Keratinocyte (primary cell): Measurements from ENCODE around the gene EXOC6B. TPM values are rescaled to one million over a fixed set of nuclear protein-coding genes. Genes with fewer than 3 reads are reported as not detected.

ENCODE experiments used
- DNase-seq: peaks from one replicate; pipeline ENCODE4 v3.0.0-alpha.2; 2011; ENCODE audit warnings: low read depth, missing footprints, low spot score
- FAIRE-seq: peaks from 2 replicates; lab custom pipeline; 2011; peaks lifted over from hg19 to GRCh38; lab: Jason Lieb, UNC
- H2AFZ ChIP-seq: 2 replicates; pipeline ENCODE4 v1.6.0; 2012; ENCODE audit warnings: low read length, control low read depth, inconsistent platforms; ENCODE audit not compliant: control insufficient read depth
- H3K27ac ChIP-seq: 2 replicates; pipeline ENCODE4 v1.5.1; 2011; ENCODE audit warnings: low read length; ENCODE audit not compliant: control insufficient read depth, insufficient read depth
- H3K27me3 ChIP-seq: 3 replicates; pipeline ENCODE4 v1.6.0; 2011; ENCODE audit warnings: low read length; ENCODE audit not compliant: control insufficient read depth, insufficient read depth; ENCODE audit errors: extremely low read depth
- H3K36me3 ChIP-seq, 2 experiments: 2 replicates in 1 of 2; 3 replicates in 1 of 2; pipeline ENCODE4 v1.5.1; 2011; ENCODE audit warnings: low read length in 2 of 2, mild to moderate bottlenecking in 1 of 2; ENCODE audit not compliant: control insufficient read depth in 2 of 2, insufficient read depth in 2 of 2; ENCODE audit errors: extremely low read depth in 1 of 2
- H3K4me1 ChIP-seq: 3 replicates; pipeline ENCODE4 v1.5.1; 2011; ENCODE audit warnings: low read length; ENCODE audit not compliant: control insufficient read depth, insufficient read depth; ENCODE audit errors: extremely low read depth
- H3K4me2 ChIP-seq: 3 replicates; pipeline ENCODE4 v1.6.0; 2011; ENCODE audit warnings: low read depth, low read length; ENCODE audit not compliant: control insufficient read depth, insufficient read depth; ENCODE audit errors: extremely low read depth
- H3K4me3 ChIP-seq, 3 experiments: fragments of 200-600 bp in 1 of 3; sonication (generic) in 1 of 3; 2 replicates in 2 of 3; 3 replicates in 1 of 3; pipeline ENCODE4 v1.5.1; 2011 to 2016; ENCODE audit warnings: low read length in 3 of 3, mild to moderate bottlenecking in 3 of 3, control low read depth in 2 of 3, inconsistent platforms in 1 of 3, low read depth in 1 of 3, mixed read lengths in 1 of 3, mixed run types in 1 of 3, moderate library complexity in 1 of 3; ENCODE audit not compliant: control insufficient read depth in 2 of 3, insufficient read depth in 2 of 3; ENCODE audit errors: extremely low read depth in 1 of 3
- H3K79me2 ChIP-seq: 2 replicates; pipeline ENCODE4 v1.6.0; 2012; ENCODE audit warnings: low read length; ENCODE audit not compliant: control insufficient read depth, insufficient read depth
- H3K9ac ChIP-seq: 3 replicates; pipeline ENCODE4 v1.6.0; 2011; ENCODE audit warnings: low read length; ENCODE audit not compliant: control insufficient read depth, insufficient read depth; ENCODE audit errors: extremely low read depth
- H3K9me1 ChIP-seq: 3 replicates; pipeline ENCODE4 v1.6.0; 2011; ENCODE audit warnings: low read length; ENCODE audit not compliant: control insufficient read depth, insufficient read depth; ENCODE audit errors: extremely low read depth
- H3K9me3 ChIP-seq: 2 replicates; pipeline ENCODE4 v1.5.1; 2012; ENCODE audit warnings: low read depth, low read length; ENCODE audit not compliant: control insufficient read depth
- H4K20me1 ChIP-seq: 3 replicates; pipeline ENCODE4 v1.6.0; 2011; ENCODE audit warnings: low read length; ENCODE audit not compliant: control insufficient read depth, insufficient read depth; ENCODE audit errors: extremely low read depth
- CTCF ChIP-seq, 3 experiments: IDR thresholded peaks in 1 of 3; conservative IDR thresholded peaks in 1 of 3; optimal IDR thresholded peaks in 1 of 3; 2 replicates in 2 of 3; 3 replicates in 1 of 3; pipeline versions ENCODE3 to v1.5.1; 2011; ENCODE audit warnings: low read length in 3 of 3, mild to moderate bottlenecking in 3 of 3, moderate library complexity in 2 of 3, control low read depth in 1 of 3, inconsistent platforms in 1 of 3; ENCODE audit not compliant: insufficient read depth in 2 of 3; ENCODE audit errors: extremely low read depth in 1 of 3
- EZH2 ChIP-seq: IDR thresholded peaks from one replicate; pipeline ENCODE4 v1.6.1; 2012; ENCODE audit warnings: inconsistent platforms, mild to moderate bottlenecking, low read length, moderate library complexity
- dilution Hi-C: fragments of 300-500 bp; cut with MboI; formaldehyde crosslinking; loops from one replicate; pipeline ENCODE4 v1.7.0; 2020; ENCODE audit warnings: low sequenced_read_pairs; ENCODE audit not compliant: extremely low pct_ligation_motif_present
- polyA plus RNA-seq, 5 experiments: library from polyadenylated mRNA; depleted of rRNA in 3 of 5; stranded (reverse) in 3 of 5; stranded (forward) in 1 of 5; unstranded in 1 of 5; fragments of >200 nt; gene quantifications; 1 replicate in 1 of 5; 2 replicates in 3 of 5; 3 replicates in 1 of 5; pipeline versions ENCODE4 v1.2.1 to v1.2.3, GENCODE V29; 2011 to 2012; ENCODE audit warnings: missing spikeins in 2 of 5, low read depth in 1 of 5, low replicate concordance in 1 of 5

Gene EXOC6B
- polyA plus RNA-seq, 1 donor (not counting 4 experiments of a cell fraction or from before 2014, with no cell fraction given), result 37.3 TPM

GRCh38 chr2:72694715-72695496 is 130.9 kb downstream of the EXOC6B start:
- H3K79me2 ChIP-seq, result no peaks in the 10 kb centered on the region
- H3K27ac ChIP-seq, result no peak overlapping the region
- H3K4me2 ChIP-seq, result no peak overlapping the region
- FAIRE-seq (no peak), DNase-seq (no peak)
- H3K9me3 ChIP-seq, result no peaks in the 10 kb centered on the region
- H3K4me1 ChIP-seq, result no peaks in the 10 kb centered on the region
- H2AFZ ChIP-seq, result no peak overlapping the region
- dilution Hi-C loops, result no loop called here
- TF ChIP-seq CTCF (optimal IDR thresholded peaks at IDR 0.05 in 1 of 3, IDR thresholded peaks at IDR 0.05 in 1 of 3, conservative IDR thresholded peaks at IDR 0.05 in 1 of 3; ENCODE audit: extremely low read depth in 1 of 3, insufficient read depth in 2 of 3, low read length in 3 of 3) (no peak), EZH2 (no peak)
- no peaks in the 10 kb centered on the region for H3K9me1 ChIP-seq
- no peaks in the 10 kb centered on the region for H3K27me3 ChIP-seq
- peaks cover 2% of the 10 kb centered on the region for H4K20me1 ChIP-seq
- H3K4me3 ChIP-seq, result no peak overlapping the region
- H3K36me3 ChIP-seq, result peaks cover 0 to 2% of the 10 kb centered on the region in 2 experiments
- H3K9ac ChIP-seq, result no peak overlapping the region

GRCh38 chr2:72689579-72690195 is 136.1 kb downstream of the EXOC6B start:
- DNase-seq (no peak), FAIRE-seq (peak; percentile 49)
- H3K27me3 ChIP-seq, result no peaks in the 10 kb centered on the region
- H3K9ac ChIP-seq, result no peak overlapping the region
- no peaks in the 10 kb centered on the region for H3K9me1 ChIP-seq
- no peak overlapping the region for H3K4me3 ChIP-seq
- H3K4me1 ChIP-seq, result no peaks in the 10 kb centered on the region
- dilution Hi-C loops, result no loop called here
- H3K9me3 ChIP-seq, result no peaks in the 10 kb centered on the region
- no peak for TF ChIP-seq EZH2
- TF ChIP-seq CTCF (optimal IDR thresholded peaks at IDR 0.05 in 1 of 3, IDR thresholded peaks at IDR 0.05 in 1 of 3, conservative IDR thresholded peaks at IDR 0.05 in 1 of 3; ENCODE audit: extremely low read depth in 1 of 3, insufficient read depth in 2 of 3, low read length in 3 of 3), result no peak
- H4K20me1 ChIP-seq, result no peaks in the 10 kb centered on the region
- H3K4me2 ChIP-seq, result no peak overlapping the region
- H3K27ac ChIP-seq, result no peak overlapping the region
- no peak overlapping the region for H2AFZ ChIP-seq
- H3K79me2 ChIP-seq, result no peaks in the 10 kb centered on the region
- H3K36me3 ChIP-seq, result peaks cover 0 to 1% of the 10 kb centered on the region in 2 experiments
